H1 (cell line): ENCODE data around the gene SPATS2L. TPM values are rescaled to one million over a fixed set of nuclear protein-coding genes. Genes with fewer than 3 reads are reported as not detected.

Source experiments
- CTCF ChIA-PET: fragments of 300-600 bp; sonication (Branson Sonifier 250); formaldehyde crosslinking; loops from one replicate; lab custom pipeline; 2021; ENCODE audit not compliant: partially characterized antibody; lab: Charles Lee
- POLR2A ChIA-PET: fragments of 300-600 bp; sonication (Branson Sonifier 250); formaldehyde crosslinking; loops from one replicate; lab custom pipeline; 2021; ENCODE audit warnings: inconsistent platforms; ENCODE audit not compliant: partially characterized antibody; lab: Charles Lee
- DNase-seq, 2 experiments: peaks; one replicate each; pipeline versions ENCODE4 v3.0.0 to v3.0.0-alpha.2; 2010 to 2022; ENCODE audit warnings: low spot score in 2 of 2, low read depth in 1 of 2, mixed read lengths in 1 of 2
- FAIRE-seq: peaks from 2 replicates; lab custom pipeline; 2011; peaks lifted over from hg19 to GRCh38; lab: Jason Lieb, UNC
- H2AFZ ChIP-seq: 2 replicates; pipeline ENCODE4 v1.8.1; 2012; ENCODE audit warnings: low read length, inconsistent platforms
- H2AK5ac ChIP-seq: 2 replicates; pipeline ENCODE4 v1.6.1; 2013; ENCODE audit warnings: low read depth, low read length
- H2BK120ac ChIP-seq: replicated peaks from 2 replicates; pipeline ENCODE3; 2013; ENCODE audit warnings: low read depth, low read length, inconsistent platforms
- H2BK12ac ChIP-seq: 2 replicates; pipeline ENCODE4 v1.6.1; 2013; ENCODE audit warnings: low read depth, low read length
- H2BK15ac ChIP-seq: 2 replicates; pipeline ENCODE4 v1.6.1; 2013; ENCODE audit warnings: low read length
- H2BK20ac ChIP-seq: 2 replicates; pipeline ENCODE4 v1.6.1; 2013; ENCODE audit warnings: low read length
- H2BK5ac ChIP-seq: 2 replicates; pipeline ENCODE4 v1.6.1; 2013; ENCODE audit warnings: low read depth, low read length
- H3K14ac ChIP-seq: 2 replicates; pipeline ENCODE4 v1.6.1; 2013; ENCODE audit warnings: inconsistent platforms; ENCODE audit not compliant: insufficient read length
- H3K18ac ChIP-seq: 2 replicates; pipeline ENCODE4 v1.6.1; 2013; ENCODE audit warnings: low read length; ENCODE audit errors: extremely low read depth
- H3K23ac ChIP-seq: 2 replicates; pipeline ENCODE4 v1.6.1; 2013; ENCODE audit warnings: inconsistent platforms; ENCODE audit not compliant: insufficient read length
- H3K23me2 ChIP-seq: 2 replicates; pipeline ENCODE4 v1.6.1; 2013; ENCODE audit warnings: low read depth, low read length
- H3K27ac ChIP-seq: 2 replicates; pipeline ENCODE4 v1.6.1; 2011; ENCODE audit warnings: low read depth, low read length, inconsistent platforms
- H3K27me3 ChIP-seq, 4 experiments: replicated peaks in 1 of 4; 1 replicate in 1 of 4; 2 replicates in 3 of 4; pipeline versions ENCODE4 v1.6.1 to v1.8.1; 2011 to 2013; ENCODE audit warnings: low read length in 3 of 4, mild to moderate bottlenecking in 3 of 4, inconsistent platforms in 2 of 4, mixed read lengths in 2 of 4, moderate library complexity in 1 of 4; ENCODE audit not compliant: control insufficient read depth in 3 of 4, insufficient read depth in 3 of 4; ENCODE audit errors: extremely low read depth in 1 of 4
- H3K36me3 ChIP-seq, 4 experiments: 2 replicates each; pipeline versions ENCODE4 v1.6.1 to v1.8.1; 2011 to 2013; ENCODE audit warnings: mild to moderate bottlenecking in 4 of 4, low read length in 3 of 4, moderate library complexity in 2 of 4, control low read depth in 1 of 4, inconsistent platforms in 1 of 4; ENCODE audit not compliant: insufficient read depth in 4 of 4, control insufficient read depth in 2 of 4
- H3K4ac ChIP-seq: replicated peaks from 2 replicates; pipeline ENCODE3; 2013; ENCODE audit warnings: low read length, low read depth, mixed read lengths, inconsistent platforms; ENCODE audit not compliant: insufficient read length
- H3K4me1 ChIP-seq, 4 experiments: replicated peaks in 1 of 4; 1 replicate in 1 of 4; 2 replicates in 3 of 4; pipeline versions ENCODE4 v1.6.1 to v1.8.1; 2011 to 2013; ENCODE audit warnings: low read length in 3 of 4, inconsistent platforms in 2 of 4, mixed read lengths in 1 of 4; ENCODE audit not compliant: insufficient read depth in 4 of 4, control insufficient read depth in 3 of 4
- H3K4me2 ChIP-seq, 2 experiments: 2 replicates each; pipeline versions ENCODE4 v1.6.1 to v1.8.1; 2011 to 2013; ENCODE audit warnings: low read depth in 2 of 2, low read length in 2 of 2, control low read depth in 1 of 2, inconsistent platforms in 1 of 2, mild to moderate bottlenecking in 1 of 2; ENCODE audit not compliant: insufficient read depth in 1 of 2
- H3K4me3 ChIP-seq, 4 experiments: fragments of 200-600, 300-600 bp in 1 of 4; sonication (generic), shearing (Covaris generic), sonication (Bioruptor Twin) in 1 of 4; 2 replicates each; pipeline versions ENCODE4 v1.5.1 to v1.8.1; 2011 to 2016; ENCODE audit warnings: low read length in 4 of 4, low read depth in 3 of 4, control low read depth in 2 of 4, inconsistent platforms in 2 of 4, mild to moderate bottlenecking in 2 of 4, mixed read lengths in 1 of 4, moderate library complexity in 1 of 4; ENCODE audit not compliant: insufficient read depth in 2 of 4; ENCODE audit errors: extremely low read depth in 1 of 4
- H3K56ac ChIP-seq: replicated peaks from 2 replicates; pipeline ENCODE3; 2013; ENCODE audit warnings: low read depth, mild to moderate bottlenecking, mixed read lengths, low read length, inconsistent platforms; ENCODE audit not compliant: insufficient read length
- H3K79me1 ChIP-seq: 2 replicates; pipeline ENCODE4 v1.6.1; 2013; ENCODE audit warnings: low read depth, low read length, control low read depth
- H3K79me2 ChIP-seq, 2 experiments: 2 replicates each; pipeline versions ENCODE4 v1.6.1 to v1.8.1; 2012 to 2013; ENCODE audit warnings: low read length in 2 of 2, mild to moderate bottlenecking in 2 of 2, inconsistent platforms in 1 of 2; ENCODE audit not compliant: insufficient read depth in 2 of 2, control insufficient read depth in 1 of 2
- H3K9ac ChIP-seq, 4 experiments: replicated peaks in 1 of 4; 1 replicate in 1 of 4; 2 replicates in 3 of 4; pipeline versions ENCODE4 v1.6.1 to v1.8.1; 2011 to 2013; ENCODE audit warnings: low read depth in 3 of 4, low read length in 3 of 4, control low read depth in 2 of 4, mild to moderate bottlenecking in 2 of 4, moderate library complexity in 2 of 4, inconsistent platforms in 1 of 4; ENCODE audit errors: extremely low read depth in 1 of 4
- H3K9me3 ChIP-seq, 2 experiments: 2 replicates each; pipeline versions ENCODE4 v1.6.1 to v1.8.1; 2012 to 2013; ENCODE audit warnings: mild to moderate bottlenecking in 2 of 2, moderate library complexity in 2 of 2, control low read depth in 1 of 2, inconsistent platforms in 1 of 2, low read depth in 1 of 2, low read length in 1 of 2, mixed read lengths in 1 of 2; ENCODE audit not compliant: insufficient read depth in 2 of 2
- H4K20me1 ChIP-seq, 2 experiments: replicated peaks in 1 of 2; 2 replicates each; pipeline versions ENCODE3 to v1.8.1; 2011 to 2013; ENCODE audit warnings: inconsistent platforms in 2 of 2, low read length in 2 of 2, mild to moderate bottlenecking in 1 of 2; ENCODE audit not compliant: insufficient read depth in 2 of 2, control insufficient read depth in 1 of 2
- H4K5ac ChIP-seq: 2 replicates; pipeline ENCODE4 v1.6.1; 2013; ENCODE audit warnings: low read length, low read depth, mixed read lengths, inconsistent platforms; ENCODE audit not compliant: insufficient read length
- H4K8ac ChIP-seq: 2 replicates; pipeline ENCODE4 v1.8.0; 2013; ENCODE audit warnings: mild to moderate bottlenecking, moderate library complexity, low read length, inconsistent platforms; ENCODE audit not compliant: insufficient read depth; ENCODE audit errors: extremely low read depth
- H4K91ac ChIP-seq: replicated peaks from 2 replicates; pipeline ENCODE3; 2013; ENCODE audit warnings: low read length, mixed read lengths, inconsistent platforms; ENCODE audit not compliant: insufficient read length
- BRCA1 ChIP-seq: IDR thresholded peaks from 2 replicates; pipeline ENCODE4 v1.6.1; 2012; ENCODE audit warnings: low read depth, low read length, improper control_type of control experiment
- CEBPB ChIP-seq: IDR thresholded peaks from 2 replicates; pipeline ENCODE4 v1.6.1; 2012; ENCODE audit warnings: low read depth, low read length
- EZH2 ChIP-seq: fragments of 200-600 bp; sonication (generic); IDR thresholded peaks from 2 replicates; pipeline ENCODE4 v1.7.1; 2012; ENCODE audit warnings: low read depth, mild to moderate bottlenecking, moderate library complexity, low read length, inconsistent platforms; ENCODE audit not compliant: severe bottlenecking
- KDM4A ChIP-seq: IDR thresholded peaks from one replicate; pipeline ENCODE4 v1.7.1; 2012; ENCODE audit warnings: low read depth, mild to moderate bottlenecking, moderate library complexity, low read length, inconsistent platforms; ENCODE audit not compliant: severe bottlenecking
- NANOG ChIP-seq: IDR thresholded peaks from 2 replicates; pipeline ENCODE4 v1.6.1; 2011; ENCODE audit warnings: low read length, low read depth, mild to moderate bottlenecking, inconsistent platforms; ENCODE audit not compliant: insufficient read depth, poor library complexity, severe bottlenecking
- PHF8 ChIP-seq: fragments of 200-600 bp; sonication (generic); conservative IDR thresholded peaks from 2 replicates; pipeline ENCODE4 v1.7.1; 2012; ENCODE audit warnings: low read depth, mild to moderate bottlenecking, inconsistent platforms, low read length, moderate library complexity
- SAP30 ChIP-seq: fragments of 300-600 bp; sonication (generic); IDR thresholded peaks from 2 replicates; pipeline ENCODE4 v1.7.1; 2012; ENCODE audit warnings: low read length, moderate library complexity, mild to moderate bottlenecking, inconsistent platforms; ENCODE audit not compliant: insufficient read depth, insufficient replicate concordance
- SP2 ChIP-seq: IDR thresholded peaks from 2 replicates; pipeline ENCODE4 v1.6.1; 2012; ENCODE audit warnings: mild to moderate bottlenecking, low read length, inconsistent platforms
- SUZ12 ChIP-seq: fragments of 200-600 bp; sonication (generic); IDR thresholded peaks from 2 replicates; pipeline ENCODE4 v1.6.1; 2012; ENCODE audit warnings: mild to moderate bottlenecking, inconsistent platforms, low read length, moderate library complexity, mixed read lengths
- TCF12 ChIP-seq: IDR thresholded peaks from 2 replicates; pipeline ENCODE4 v1.6.1; 2011; ENCODE audit warnings: low read depth, mild to moderate bottlenecking, low read length
- WGBS, 2 experiments: shearing (Covaris generic) in 1 of 2; methylation state at CpG; one replicate each; pipeline versions ENCODE4 v1.1.6 to v1.1.7; 2013 to 2015; ENCODE audit warnings: low lambda C conversion rate in 2 of 2, mixed read lengths in 2 of 2, inconsistent platforms in 1 of 2, low coverage in 1 of 2, missing lambda C conversion rate in 1 of 2; ENCODE audit not compliant: insufficient replicate concordance in 2 of 2, insufficient coverage in 1 of 2, insufficient read length in 1 of 2; ENCODE audit errors: extremely low coverage in 1 of 2, missing lambda C conversion rate in 1 of 2; 5-methylcytosine and 5-hydroxymethylcytosine counted together
- polyA plus RNA-seq, 7 experiments: library from polyadenylated mRNA; depleted of rRNA in 3 of 7; stranded (reverse) in 5 of 7; unstranded in 2 of 7; fragments of >200 nt in 5 of 7; fragments of 200-250 nt in 2 of 7; gene quantifications; 1 replicate in 5 of 7; 2 replicates in 1 of 7; 4 replicates in 1 of 7; pipeline versions ENCODE4 v1.2.1 to v1.2.3, GENCODE V29; 2011 to 2013; ENCODE audit warnings: missing spikeins in 2 of 7, mixed read lengths in 2 of 7
- total RNA-seq: library from RNA; stranded (reverse); fragmentation: NEBNext Ultra II Directional; extraction: Animal tissue kit (Norgen Biotek cat#: 25700); gene quantifications from 2 replicates; pipeline ENCODE4 v1.2.1, GENCODE V29; 2021

The SPATS2L gene
- total and polyA plus RNA-seq, 2 of the 8 experiments (the other 6 are each of a cell fraction or from before 2014, with no cell fraction given), result 67.3 to 189 TPM

DNA sequence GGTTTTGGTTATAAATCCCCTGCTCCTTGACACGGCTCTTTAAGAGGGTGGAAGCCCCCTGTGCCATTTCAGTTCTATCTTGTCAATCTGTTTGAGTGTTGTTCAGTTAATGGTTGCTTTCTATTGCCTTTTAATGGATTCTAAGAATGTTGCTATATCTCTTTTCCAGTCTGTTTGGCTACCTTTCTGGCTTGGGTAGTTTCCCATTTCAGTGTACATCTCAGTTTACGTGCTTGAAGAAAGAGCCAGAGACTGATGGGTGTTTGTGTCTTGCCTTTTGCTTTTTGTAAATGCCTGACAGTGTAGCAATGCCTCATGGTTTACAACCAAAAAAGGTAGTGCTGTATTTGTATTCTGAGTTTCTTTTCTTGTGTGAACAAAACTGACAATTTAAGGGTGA, 45.3 kb downstream of the SPATS2L start:
- 0 out of 4 replicates have a peak overlapping the region, but pooled peaks of 1 of the 2 experiments have one; percentile 20 for H3K4me2 ChIP-seq
- no peak overlapping the region for H2BK120ac ChIP-seq
- no peak overlapping the region for H4K8ac ChIP-seq
- H3K18ac ChIP-seq, result no peak overlapping the region; the same call in 1 of the 2 replicates
- H3K9me3 ChIP-seq, result no peaks in the 10 kb centered on the region
- WGBS, 2 experiments, result 95% methylated on average over 2 of the region's 2 CpGs; no CpG with 5 or more reads in 1 of the 2 experiments
- no peak overlapping the region for H4K5ac ChIP-seq
- peaks cover 0 to 9% (median 2%) of the 10 kb centered on the region in 4 experiments; a peak in 2 of 8 replicates for H3K36me3 ChIP-seq
- no peak overlapping the region for H2BK15ac ChIP-seq
- H2BK20ac ChIP-seq, result 0 out of 2 replicates have a peak overlapping the region, but pooled peaks have one; percentile 8
- H3K27me3 ChIP-seq, result no peaks in the 10 kb centered on the region
- no peak overlapping the region; the same call in 1 of the 2 replicates for H2BK12ac ChIP-seq
- no peak for TF ChIP-seq TCF12
- TF ChIP-seq SAP30, result no peak
- TF ChIP-seq NANOG, result no peak
- TF ChIP-seq EZH2, result no peak
- TF ChIP-seq PHF8, result no peak
- no peak for TF ChIP-seq KDM4A
- no peak for TF ChIP-seq BRCA1
- TF ChIP-seq CEBPB, result no peak
- no peak for TF ChIP-seq SUZ12
- TF ChIP-seq SP2, result no peak
- H3K4me1 ChIP-seq, result peaks cover 12 to 33% (median 26%) of the 10 kb centered on the region in 4 experiments; a peak in 4 of 7 replicates
- H3K79me2 ChIP-seq, result peaks cover 7 to 96% of the 10 kb centered on the region in 2 experiments; a peak in 2 of 4 replicates
- no peaks in the 10 kb centered on the region for H3K23me2 ChIP-seq
- no peaks in the 10 kb centered on the region for H4K20me1 ChIP-seq
- ChIA-PET CTCF (interaction anchor here (1.1 to 1.2 kb wide), 2 partner anchors 13 to 134 kb away, joined by 4 to 5 read pairs; no protein-coding TSS in a partner anchor), POLR2A (interaction anchor here (0.9 to 2.5 kb wide), 3 partner anchors 10 to 24 kb away, joined by 3 to 5 read pairs (median 3); no protein-coding TSS in a partner anchor)
- no peak overlapping the region for H3K56ac ChIP-seq
- peak overlapping the region; percentile 29; the same call in 1 of the 2 replicates for H3K27ac ChIP-seq
- H2BK5ac ChIP-seq, result no peak overlapping the region
- H3K14ac ChIP-seq, result no peak overlapping the region
- no peak overlapping the region for H2AFZ ChIP-seq
- no peak overlapping the region for H4K91ac ChIP-seq
- H2AK5ac ChIP-seq, result no peak overlapping the region
- H3K23ac ChIP-seq, result no peak overlapping the region
- H3K9ac ChIP-seq, result no peak overlapping the region
- no peak overlapping the region for H3K4ac ChIP-seq
- DNase-seq (no peak), FAIRE-seq (no peak)
- H3K4me3 ChIP-seq, result no peak overlapping the region
- H3K79me1 ChIP-seq, result peaks cover 3% of the 10 kb centered on the region; the same call in 1 of the 2 replicates
